HG03565 (cell line): ENCODE measurements around the gene LPCAT1.
"Not testable (repeated sequence)": the region's sequence is repeated elsewhere in the genome, so short reads cannot be mapped to it uniquely, and the experiment has no call there.

Experiments
- ATAC-seq: cut with Tn5 transposase; IDR thresholded peaks from one replicate; pipeline ENCODE4 v1.9.1; 2021; ENCODE audit warnings: mild to moderate bottlenecking, moderate library complexity; ENCODE audit not compliant: unreplicated experiment

Gene LPCAT1

GRCh38 chr5:1431021-1431811, 92.5 kb downstream of the LPCAT1 start:
- no peak for ATAC-seq

DNA sequence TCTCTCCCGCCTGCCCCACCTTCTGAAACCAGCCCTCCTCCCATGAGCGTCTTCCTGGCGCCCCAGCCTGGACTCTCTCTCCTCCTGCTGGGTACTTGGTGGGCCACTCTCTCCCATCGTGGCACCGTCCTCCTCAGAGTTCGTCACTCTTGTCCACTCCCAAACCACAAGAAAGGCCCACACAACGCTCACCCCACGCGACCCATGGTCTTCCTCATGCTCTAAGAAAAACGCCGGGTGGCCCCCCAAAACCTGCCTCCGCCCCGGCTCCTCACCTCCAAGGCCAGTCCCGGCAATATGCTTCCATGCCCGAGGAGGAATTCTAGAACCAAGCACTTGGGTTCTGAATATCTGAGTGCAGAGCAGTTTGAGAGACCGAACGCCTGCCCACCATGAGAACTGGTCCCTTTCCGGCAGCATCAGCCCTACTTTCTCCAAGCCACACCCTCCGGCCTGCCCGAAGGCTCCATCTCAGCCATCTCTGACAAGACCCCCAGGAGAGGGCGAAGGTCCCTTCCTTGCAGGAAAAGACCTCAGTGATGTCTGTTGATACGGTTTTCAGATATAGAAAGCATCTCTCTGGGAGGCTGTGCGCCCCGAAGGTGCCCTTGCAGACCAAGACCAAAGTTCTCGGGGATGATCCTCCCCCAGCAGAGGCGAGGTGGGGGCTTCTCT, 93.5 kb downstream of the LPCAT1 start:
- ATAC-seq = no peak

- ATAC-seq = no peak
Measured at GRCh38 chr5:1429496-1429895, 94.3 kb downstream of the LPCAT1 start.

- ATAC-seq = no peak
Measured at GRCh38 chr5:1429066-1429465, 94.7 kb downstream of the LPCAT1 start.

- ATAC-seq = no peak
Measured at GRCh38 chr5:1428107-1428506, 95.7 kb downstream of the LPCAT1 start.

DNA sequence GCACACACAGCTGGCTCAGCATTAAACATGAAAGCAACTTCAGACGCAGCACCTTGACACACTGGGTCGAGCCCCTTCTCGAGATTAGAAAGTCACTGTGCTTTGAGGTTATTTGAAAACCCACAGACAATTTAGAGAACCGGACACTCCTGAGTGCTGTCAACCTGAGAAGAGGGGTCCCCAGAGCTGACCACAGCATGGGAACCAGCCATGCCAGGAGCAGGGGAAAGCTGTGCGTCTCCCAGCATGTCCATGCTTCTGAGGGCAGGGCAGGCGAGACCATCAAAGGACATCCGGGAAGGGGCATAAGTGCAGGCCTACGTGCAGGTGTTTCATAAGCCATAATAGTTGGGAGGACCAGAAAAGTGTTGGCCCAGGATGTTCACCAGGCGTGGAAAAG, 99.0 kb downstream of the LPCAT1 start:
- ATAC-seq = no peak

GRCh38 chr5:1423901-1424603, 99.7 kb downstream of the LPCAT1 start:
- no peak for ATAC-seq

- ATAC-seq = not testable (repeated sequence)
Measured at GRCh38 chr5:1422522-1422921, 101.2 kb downstream of the LPCAT1 start.

- no peak for ATAC-seq
Measured at GRCh38 chr5:1421521-1422341, 102.0 kb downstream of the LPCAT1 start.

DNA sequence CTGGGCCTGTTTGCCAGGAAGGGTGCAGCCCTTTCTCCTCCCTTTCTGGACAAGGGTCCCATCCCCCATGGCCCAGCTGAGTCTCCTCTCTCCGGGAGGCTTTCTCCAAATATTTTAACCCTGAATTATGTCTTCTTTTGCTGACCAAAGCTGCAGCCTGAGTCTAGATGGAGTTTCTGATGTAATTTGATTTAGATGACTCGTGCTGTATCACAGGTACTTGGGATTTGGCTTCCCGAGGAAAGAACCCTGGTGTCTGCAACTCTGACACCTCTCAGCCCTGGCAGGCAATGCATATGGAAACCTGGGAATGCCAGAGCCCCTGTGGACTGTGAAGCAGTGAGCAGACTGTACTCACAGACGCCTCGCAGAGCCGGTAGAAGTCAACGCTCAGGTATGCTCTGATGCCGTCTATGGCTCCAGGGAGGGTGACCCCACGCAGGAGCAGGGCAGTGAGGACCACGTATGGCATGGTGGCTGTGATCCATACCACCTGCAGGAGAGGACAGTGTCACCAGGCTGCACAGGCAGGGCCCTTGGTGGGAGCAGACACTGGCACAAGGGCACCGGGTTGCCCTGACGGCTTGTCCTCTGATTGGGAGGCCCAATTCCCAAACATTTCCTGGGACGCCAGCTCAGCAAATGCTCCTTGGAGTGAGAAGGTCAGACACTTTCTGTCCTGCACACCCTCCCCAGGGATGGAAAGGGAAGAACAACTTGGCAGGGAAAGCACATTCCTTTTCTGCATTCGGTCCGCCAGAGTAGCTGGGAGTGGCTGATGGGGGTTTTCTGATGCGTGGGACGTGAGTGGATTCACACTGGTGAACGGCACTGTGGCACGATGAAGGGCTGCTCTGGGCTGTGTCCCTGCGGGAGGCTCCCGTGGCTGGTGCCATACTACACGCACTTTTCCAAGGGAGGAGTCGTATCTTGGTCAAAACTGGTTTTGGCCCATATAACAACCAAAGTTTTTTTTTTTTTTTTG, 103.3 kb downstream of the LPCAT1 start:
- no peak for ATAC-seq

GRCh38 chr5:1419476-1420210, 104.1 kb downstream of the LPCAT1 start:
- ATAC-seq = no peak

DNA sequence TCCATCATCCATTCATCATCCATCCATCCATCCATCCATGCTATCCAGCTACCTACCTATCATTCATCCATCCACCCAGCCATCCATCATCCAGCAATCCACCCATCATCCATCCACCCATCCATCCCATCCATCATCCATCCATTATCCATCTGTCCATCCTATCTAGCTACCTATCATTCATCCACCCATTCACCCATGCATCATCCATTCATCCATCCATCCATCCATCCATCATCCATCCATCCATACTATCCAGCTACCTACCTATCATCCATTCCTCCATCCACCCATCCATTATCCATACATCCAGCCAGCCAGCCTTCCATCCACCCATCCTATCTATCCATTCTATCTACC, 104.9 kb downstream of the LPCAT1 start:
- no peak for ATAC-seq

- ATAC-seq = no peak
Measured at GRCh38 chr5:1418238-1418920, 105.4 kb downstream of the LPCAT1 start.

DNA sequence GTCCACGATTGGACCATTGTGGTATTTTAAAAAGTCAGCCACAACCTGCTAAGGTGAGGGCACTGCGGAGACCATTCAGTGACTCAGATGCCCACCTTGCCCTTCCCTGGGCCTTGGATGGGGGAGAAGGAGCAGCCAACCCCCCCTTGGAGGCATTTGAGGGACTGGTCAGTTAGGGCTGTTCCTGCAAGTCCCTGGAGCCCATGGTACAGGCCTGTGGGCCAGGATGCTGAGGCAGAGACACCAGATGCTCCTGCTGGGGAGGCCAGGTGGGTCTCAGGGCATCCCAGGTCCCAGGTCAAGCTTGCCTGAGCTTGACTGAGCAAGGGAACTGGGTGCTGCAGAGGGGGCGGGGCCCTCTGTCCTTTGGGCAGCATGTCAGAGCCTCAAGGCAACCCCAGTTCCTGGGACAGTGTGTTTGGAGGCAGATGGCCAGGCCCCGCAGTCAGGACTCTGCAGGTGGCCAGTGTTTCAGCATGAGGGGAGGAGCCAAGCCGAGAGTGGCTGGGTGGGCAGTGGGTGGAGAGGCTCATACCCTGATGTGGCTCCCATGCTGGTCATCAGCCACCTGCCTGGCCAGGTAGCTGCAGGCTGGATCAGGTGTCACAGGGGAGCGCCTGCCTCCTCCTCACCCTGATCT, 106.1 kb downstream of the LPCAT1 start:
- ATAC-seq = no peak

GRCh38 chr5:1416856-1417469, 106.8 kb downstream of the LPCAT1 start:
- ATAC-seq = no peak

GRCh38 chr5:1415626-1416360, 108.0 kb downstream of the LPCAT1 start:
- no peak for ATAC-seq

DNA sequence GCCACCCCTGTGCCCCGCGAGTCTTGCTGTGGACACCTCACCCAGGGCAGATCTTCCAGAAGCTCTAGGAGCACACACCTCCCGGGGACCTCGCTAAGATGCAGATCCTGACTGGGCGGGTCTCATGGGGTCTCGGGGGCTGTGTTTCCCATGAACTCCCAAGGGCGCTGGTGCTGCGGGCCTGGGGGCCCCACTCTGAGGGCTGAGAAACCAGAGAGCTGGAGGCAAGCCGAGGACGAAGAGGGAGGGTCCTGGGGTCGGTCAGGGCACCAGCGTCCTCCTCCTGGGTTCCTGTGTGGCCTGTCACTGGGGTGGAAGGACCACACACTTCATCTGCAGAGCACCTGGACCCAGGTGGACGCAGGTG, 108.7 kb downstream of the LPCAT1 start:
- no peak for ATAC-seq
